Ascending aorta (tissue), 2 donors: ENCODE data around the gene PCDH9. TPM values are rescaled to one million over a fixed set of nuclear protein-coding genes. Genes with fewer than 3 reads are reported as not detected.

Experiments
- DNase-seq, 2 donors: peaks; one replicate each; pipeline ENCODE4 v3.0.0-alpha.2; 2019; ENCODE audit warnings: low spot score in 2 of 2
- H3K27ac ChIP-seq, 2 donors: fragments of 200-600 bp; sonication (generic); one replicate each; pipeline ENCODE4 v1.5.1; 2016 to 2017; ENCODE audit warnings: mild to moderate bottlenecking in 1 of 2
- H3K27me3 ChIP-seq: fragments of 200-600 bp; sonication (generic); one replicate; pipeline ENCODE4 v1.5.1; 2017
- H3K36me3 ChIP-seq, 2 donors: fragments of 200-600 bp; sonication (generic); one replicate each; pipeline ENCODE4 v1.5.1; 2016
- H3K4me1 ChIP-seq, 2 donors: fragments of 200-600 bp; sonication (generic); one replicate each; pipeline ENCODE4 v1.5.1; 2016 to 2017; ENCODE audit warnings: mild to moderate bottlenecking in 1 of 2
- H3K4me3 ChIP-seq, 2 donors: fragments of 200-600 bp; sonication (generic); one replicate each; pipeline ENCODE4 v1.5.1; 2016 to 2017; ENCODE audit warnings: mild to moderate bottlenecking in 1 of 2
- H3K9me3 ChIP-seq, 2 donors: fragments of 200-600 bp; sonication (generic); one replicate each; pipeline ENCODE4 v1.5.1; 2016
- intact Hi-C: fragments of 100-400 bp; cut with DNase I; formaldehyde crosslinking; loops from one replicate; pipeline ENCODE4 v1.15.1; 2023
- total RNA-seq: library from RNA; depleted of rRNA; stranded (reverse); fragments of >200 nt; gene quantifications from one replicate; pipeline ENCODE4 v1.1.0, GENCODE V29; 2016
- TF ChIP-seq, protein P1 (sequence below), 3 experiments: fragments of 200-600 bp in 2 of 3; fragments of 450-650 bp in 1 of 3; sonication (generic) in 2 of 3; IDR thresholded peaks; one replicate each; pipeline ENCODE4 v1.5.1; 2016 to 2019; ENCODE audit warnings: antibody characterized with exemption in 3 of 3, mild to moderate bottlenecking in 1 of 3, moderate library complexity in 1 of 3

The PCDH9 gene
- total RNA-seq, 1 donor from 2014 or later = 3.6 TPM

DNA sequence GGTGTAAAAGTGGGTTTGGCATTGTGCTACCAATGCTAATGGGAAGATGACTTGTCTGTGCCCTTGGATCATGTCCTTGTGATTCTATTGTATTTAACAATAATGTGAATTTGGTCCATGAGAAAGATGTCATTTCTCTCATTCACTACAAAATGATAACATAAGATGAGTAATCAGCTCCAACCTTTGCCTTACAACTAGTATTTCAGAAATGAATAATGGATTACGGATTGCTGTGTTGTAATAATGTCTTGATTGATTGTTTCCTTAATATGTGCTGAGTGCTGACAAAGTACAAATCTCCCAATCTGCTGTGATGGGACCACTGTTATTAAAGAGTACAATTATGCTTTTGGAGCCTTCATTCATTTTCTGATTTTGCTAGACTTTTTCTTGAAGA, 375.0 kb downstream of the PCDH9 start:
- H3K27ac ChIP-seq = no peak overlapping the region
- DNase-seq = no peak
- TF ChIP-seq, protein P1, sequence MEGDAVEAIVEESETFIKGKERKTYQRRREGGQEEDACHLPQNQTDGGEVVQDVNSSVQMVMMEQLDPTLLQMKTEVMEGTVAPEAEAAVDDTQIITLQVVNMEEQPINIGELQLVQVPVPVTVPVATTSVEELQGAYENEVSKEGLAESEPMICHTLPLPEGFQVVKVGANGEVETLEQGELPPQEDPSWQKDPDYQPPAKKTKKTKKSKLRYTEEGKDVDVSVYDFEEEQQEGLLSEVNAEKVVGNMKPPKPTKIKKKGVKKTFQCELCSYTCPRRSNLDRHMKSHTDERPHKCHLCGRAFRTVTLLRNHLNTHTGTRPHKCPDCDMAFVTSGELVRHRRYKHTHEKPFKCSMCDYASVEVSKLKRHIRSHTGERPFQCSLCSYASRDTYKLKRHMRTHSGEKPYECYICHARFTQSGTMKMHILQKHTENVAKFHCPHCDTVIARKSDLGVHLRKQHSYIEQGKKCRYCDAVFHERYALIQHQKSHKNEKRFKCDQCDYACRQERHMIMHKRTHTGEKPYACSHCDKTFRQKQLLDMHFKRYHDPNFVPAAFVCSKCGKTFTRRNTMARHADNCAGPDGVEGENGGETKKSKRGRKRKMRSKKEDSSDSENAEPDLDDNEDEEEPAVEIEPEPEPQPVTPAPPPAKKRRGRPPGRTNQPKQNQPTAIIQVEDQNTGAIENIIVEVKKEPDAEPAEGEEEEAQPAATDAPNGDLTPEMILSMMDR (IDR thresholded peaks at IDR 0.05) = no peak
- no peaks in the 10 kb centered on the region for H3K9me3 ChIP-seq
- H3K27me3 ChIP-seq = no peaks in the 10 kb centered on the region
- intact Hi-C loops = no loop called here
- no peaks in the 10 kb centered on the region for H3K4me1 ChIP-seq
- H3K4me3 ChIP-seq = no peak overlapping the region
- H3K36me3 ChIP-seq = no peaks in the 10 kb centered on the region

DNA sequence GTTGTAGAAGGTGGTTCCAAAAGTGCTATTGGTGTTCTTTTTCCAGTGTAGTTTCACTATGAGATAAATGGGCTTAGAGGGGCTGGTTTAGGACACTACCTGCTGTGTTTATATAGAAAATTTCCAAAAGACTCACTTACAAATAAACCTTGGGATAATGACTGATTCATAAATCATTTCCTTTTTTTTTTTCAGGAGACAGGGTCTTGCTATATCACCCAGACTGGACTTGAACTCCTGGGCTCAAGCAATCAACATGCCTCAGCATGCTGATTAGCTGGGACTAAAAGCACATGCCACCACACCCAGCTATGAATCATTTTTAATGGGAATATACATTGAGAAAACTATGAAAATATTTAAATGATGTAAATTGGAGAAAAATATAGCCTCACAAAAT, 376.6 kb downstream of the PCDH9 start:
- TF ChIP-seq, protein P1 (IDR thresholded peaks at IDR 0.05) = no peak
- Histone ChIP-seq H3K4me1 (no peaks in the 10 kb centered on the region), H3K9me3 (no peaks in the 10 kb centered on the region), H3K4me3 (no peak overlapping the region), H3K27me3 (no peaks in the 10 kb centered on the region), H3K27ac (no peak overlapping the region), H3K36me3 (no peaks in the 10 kb centered on the region)
- intact Hi-C loops = no loop called here
- no peak for DNase-seq

DNA sequence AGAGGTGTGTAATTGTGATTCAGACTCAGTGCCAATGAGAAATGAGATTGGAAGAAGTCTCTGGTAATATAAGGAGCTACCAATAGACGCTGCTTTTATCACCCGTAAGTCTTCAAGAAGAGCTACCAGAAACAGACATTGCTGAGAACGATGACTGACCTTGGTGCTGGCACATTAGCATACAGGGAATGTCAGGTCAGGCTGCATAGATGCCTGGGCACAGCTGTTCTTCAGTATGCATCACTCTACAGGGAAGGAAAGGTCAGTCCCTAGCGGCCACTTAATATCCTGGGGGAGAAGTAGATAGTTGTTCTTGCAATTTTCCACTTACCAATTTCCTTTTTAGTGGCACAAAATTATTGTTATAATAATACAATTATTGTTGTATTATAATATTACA, 380.4 kb downstream of the PCDH9 start:
- no peak overlapping the region for H3K27ac ChIP-seq
- intact Hi-C loops = no loop called here
- H3K4me3 ChIP-seq = no peak overlapping the region

DNA sequence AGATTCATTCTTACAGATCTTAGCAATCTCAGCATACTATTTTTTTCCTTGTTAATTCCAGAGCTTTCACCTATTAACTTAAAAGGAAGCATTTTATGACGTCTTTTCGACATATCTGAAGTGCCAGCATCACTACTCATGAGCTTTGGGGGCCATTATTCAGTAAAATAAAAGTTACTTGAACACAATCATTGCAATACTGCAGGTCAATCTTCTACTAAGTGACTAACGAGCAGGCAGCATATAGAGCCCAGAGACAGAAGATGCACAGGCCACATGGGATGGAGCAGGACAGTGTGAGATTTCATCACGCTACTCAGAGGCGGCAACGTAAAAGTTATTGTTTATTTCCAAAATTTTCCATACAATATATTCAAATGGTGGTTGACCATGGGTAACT, 382.6 kb downstream of the PCDH9 start:
- H3K4me3 ChIP-seq = no peak overlapping the region
- intact Hi-C loops = no loop called here
- H3K9me3 ChIP-seq = no peaks in the 10 kb centered on the region
- H3K36me3 ChIP-seq = no peaks in the 10 kb centered on the region
- TF ChIP-seq, protein P1 (IDR thresholded peaks at IDR 0.05) = no peak
- H3K27ac ChIP-seq = no peak overlapping the region
- no peaks in the 10 kb centered on the region for H3K27me3 ChIP-seq
- no peak for DNase-seq
- H3K4me1 ChIP-seq = no peaks in the 10 kb centered on the region

More for the DNA sequence above, 380.4 kb downstream of the PCDH9 start:
- no peaks in the 10 kb centered on the region for H3K27me3 ChIP-seq
- DNase-seq = no peak
- H3K36me3 ChIP-seq = no peaks in the 10 kb centered on the region
- TF ChIP-seq, protein P1 (IDR thresholded peaks at IDR 0.05) = no peak
- H3K4me1 ChIP-seq = no peaks in the 10 kb centered on the region
- H3K9me3 ChIP-seq = no peaks in the 10 kb centered on the region

DNA sequence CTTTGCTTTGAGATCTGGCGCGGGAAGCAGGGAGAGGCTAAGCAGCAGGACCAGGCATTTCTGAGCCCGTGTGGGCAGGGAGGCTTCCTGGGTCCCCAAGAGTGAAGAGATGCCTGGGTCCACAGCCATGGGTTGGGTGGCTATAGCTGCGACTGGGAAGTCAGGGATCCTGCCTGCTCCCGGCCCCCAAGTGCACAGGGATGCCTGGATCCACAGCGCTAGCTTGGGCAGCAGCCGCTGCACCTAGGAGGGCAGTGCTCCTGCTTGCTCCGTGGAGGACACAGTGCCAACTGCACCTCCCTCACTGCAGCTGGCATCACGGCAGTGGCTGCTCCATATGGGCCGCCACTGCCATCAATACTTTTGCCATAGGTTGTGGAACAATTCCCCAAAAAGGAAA, 384.7 kb downstream of the PCDH9 start:
- no peak overlapping the region for H3K27ac ChIP-seq
- H3K4me1 ChIP-seq = no peaks in the 10 kb centered on the region
- TF ChIP-seq, protein P1 (IDR thresholded peaks at IDR 0.05) = no peak
- H3K9me3 ChIP-seq = no peaks in the 10 kb centered on the region
- intact Hi-C loops = no loop called here
- no peak overlapping the region for H3K4me3 ChIP-seq
- H3K36me3 ChIP-seq = no peaks in the 10 kb centered on the region
- no peaks in the 10 kb centered on the region for H3K27me3 ChIP-seq
- no peak for DNase-seq

DNA sequence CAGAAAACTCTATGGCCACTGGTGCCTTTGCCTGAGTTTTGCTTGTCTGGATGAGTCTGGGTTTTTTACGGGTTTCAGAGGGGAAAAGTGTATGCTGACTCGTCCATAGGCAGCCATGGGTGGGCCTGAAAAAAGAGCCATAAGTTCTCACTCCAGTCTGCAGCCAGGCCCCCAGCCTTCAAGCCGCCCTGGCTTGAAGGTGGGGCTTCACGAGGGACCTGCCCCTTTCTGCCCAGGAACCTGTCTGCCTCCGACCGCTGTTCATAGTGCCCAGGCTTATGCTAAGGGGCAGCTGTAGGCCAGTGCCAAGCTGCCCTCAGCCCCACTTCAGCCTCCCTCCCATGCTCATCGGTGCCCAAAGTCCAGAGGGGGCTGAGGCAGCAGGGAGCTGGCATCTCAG, 385.2 kb downstream of the PCDH9 start:
- Histone ChIP-seq H3K9me3 (no peaks in the 10 kb centered on the region), H3K4me1 (no peaks in the 10 kb centered on the region), H3K27me3 (no peaks in the 10 kb centered on the region), H3K36me3 (no peaks in the 10 kb centered on the region), H3K27ac (no peak overlapping the region), H3K4me3 (no peak overlapping the region)
- DNase-seq = no peak
- intact Hi-C loops = no loop called here
- TF ChIP-seq, protein P1 (IDR thresholded peaks at IDR 0.05) = no peak
